ENCODE results near the gene GYG2.

The GYG2 gene

DNA sequence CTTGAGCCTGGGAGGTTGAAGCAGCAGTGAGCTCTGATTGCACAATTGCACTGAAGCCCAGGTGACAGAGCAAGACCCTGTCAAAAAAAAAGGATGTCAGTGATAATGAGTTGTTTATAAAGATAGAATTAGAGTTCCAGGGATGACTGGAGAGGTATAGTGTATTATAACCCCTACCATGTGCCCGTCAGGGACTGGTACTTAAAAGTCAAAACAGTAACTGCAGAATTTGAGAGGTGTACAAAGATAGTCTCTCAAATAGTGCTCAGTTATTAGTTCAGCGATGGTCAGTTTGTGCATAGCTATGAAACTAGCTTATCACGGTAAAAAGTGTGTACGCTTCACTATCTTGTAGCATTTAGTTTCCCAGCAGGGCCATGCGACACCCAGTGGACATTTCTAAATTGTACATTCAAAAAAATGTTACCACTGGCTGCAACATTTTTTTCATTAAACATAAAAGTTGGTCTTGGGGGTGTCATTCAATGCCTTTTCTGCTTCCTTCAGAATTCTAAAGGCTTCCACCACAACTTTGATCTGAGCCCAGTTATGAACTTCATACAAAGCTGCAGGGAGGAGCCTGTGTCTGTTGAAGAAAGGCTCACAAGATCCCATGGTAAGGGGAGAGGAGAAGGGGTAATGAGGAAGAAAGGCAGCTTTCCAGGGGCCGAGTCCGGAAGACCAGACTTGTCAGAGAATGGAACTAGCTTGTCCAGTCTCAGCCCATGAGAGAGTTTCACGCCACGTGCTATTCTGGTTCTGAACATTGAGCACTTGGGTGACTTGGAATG is 9.2 kb upstream of the GYG2 start:
- DNase-seq = no peak

DNA sequence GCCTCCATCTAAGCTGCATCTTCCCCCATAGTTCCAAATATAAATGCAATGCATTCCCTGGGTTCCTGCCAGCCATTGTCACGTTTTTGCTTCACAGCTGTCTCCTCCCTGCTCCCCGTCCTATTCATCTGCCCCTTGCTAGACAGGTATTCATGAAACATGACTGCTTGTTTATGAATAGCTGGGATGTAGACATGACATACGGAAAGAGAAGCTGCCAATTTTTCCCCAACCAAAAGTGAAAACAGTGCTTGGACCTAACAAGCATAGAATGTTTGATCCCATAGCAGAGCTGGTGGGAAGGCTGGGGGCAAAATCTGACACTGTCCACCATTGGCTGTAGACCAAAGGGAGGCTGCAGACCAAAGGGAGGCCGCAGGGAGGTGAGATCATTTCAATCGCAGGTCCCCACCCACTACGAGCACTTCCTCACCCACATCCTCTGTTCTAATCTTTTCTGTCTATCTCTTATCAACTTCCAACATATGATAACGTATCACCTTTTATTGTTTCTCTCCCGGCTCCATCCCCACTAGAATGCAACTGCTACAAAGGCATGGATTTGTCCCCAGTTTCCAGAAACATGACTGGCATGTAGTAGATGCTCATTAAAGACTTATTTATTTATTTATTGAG is 8.5 kb upstream of the GYG2 start:
- no peak for DNase-seq

DNA sequence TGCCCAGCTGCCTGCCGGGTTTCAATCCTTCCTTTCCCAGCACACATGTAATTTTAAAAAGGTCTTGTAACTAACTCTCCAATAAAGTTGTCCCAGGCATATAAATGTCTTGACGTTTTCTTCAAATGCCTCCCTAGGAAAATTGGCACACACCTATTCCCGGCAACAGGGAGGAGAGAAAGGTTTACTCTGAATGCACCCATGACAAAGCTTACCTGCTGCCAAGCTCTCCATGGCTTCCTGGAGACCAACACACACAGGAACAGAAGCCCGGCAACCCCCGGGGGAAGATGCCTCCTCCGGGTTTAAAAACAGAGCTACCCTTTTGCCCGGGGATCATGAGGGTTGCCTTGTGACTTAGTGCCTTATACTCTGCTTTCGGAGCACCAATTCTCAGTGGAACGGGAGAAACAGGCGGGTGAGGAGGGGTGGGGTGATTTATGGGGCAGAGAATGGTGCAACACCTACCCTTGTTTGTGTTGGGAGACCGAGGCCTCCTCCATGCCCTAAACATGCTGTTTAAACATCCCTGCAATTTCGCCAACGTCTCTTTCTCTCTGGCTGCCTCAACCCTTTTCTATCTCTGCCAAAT is 4.8 kb upstream of the GYG2 start:
- no peak for DNase-seq

DNA sequence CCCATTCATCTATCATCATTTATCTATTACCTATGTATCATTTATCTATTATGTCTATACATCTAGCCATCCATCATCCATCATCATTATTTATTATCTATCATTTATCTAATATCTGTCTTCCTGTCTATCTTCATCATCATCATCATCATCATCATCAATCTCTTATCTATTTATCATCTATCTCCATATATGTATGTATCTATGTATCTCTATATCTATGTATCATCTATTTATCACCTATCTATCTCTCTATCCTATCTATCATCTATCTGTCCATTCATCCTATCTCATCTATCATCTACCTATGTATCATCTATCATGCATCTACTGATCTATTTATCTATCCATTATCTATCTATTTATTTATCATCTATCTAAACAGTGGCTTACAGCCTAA is 3.8 kb upstream of the GYG2 start:
- DNase-seq = no peak

DNA sequence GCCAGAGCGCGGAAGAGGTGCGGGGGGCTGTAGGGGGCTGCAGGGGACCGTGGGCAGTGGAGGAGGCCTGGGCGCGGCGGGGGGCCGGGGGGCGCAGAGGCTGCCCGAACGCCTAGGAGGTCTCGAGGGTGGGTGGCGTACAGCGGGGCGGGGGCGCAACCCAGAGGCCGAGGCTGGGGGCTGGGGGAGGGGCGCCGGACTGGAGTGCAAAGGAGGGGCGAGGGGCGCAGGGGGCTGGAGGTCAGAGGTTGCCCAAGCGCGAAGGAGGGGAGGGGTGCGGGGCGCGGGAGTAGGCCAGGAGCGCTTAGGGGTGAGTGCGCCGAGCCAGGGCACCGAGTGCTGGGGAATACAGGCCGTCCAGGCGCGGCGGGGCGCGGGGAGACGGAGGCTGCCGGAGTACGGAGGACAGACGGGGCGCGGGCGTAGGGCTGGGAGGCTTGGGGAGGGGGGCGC is 255 bp downstream of the GYG2 start:
- no peak for DNase-seq

DNA sequence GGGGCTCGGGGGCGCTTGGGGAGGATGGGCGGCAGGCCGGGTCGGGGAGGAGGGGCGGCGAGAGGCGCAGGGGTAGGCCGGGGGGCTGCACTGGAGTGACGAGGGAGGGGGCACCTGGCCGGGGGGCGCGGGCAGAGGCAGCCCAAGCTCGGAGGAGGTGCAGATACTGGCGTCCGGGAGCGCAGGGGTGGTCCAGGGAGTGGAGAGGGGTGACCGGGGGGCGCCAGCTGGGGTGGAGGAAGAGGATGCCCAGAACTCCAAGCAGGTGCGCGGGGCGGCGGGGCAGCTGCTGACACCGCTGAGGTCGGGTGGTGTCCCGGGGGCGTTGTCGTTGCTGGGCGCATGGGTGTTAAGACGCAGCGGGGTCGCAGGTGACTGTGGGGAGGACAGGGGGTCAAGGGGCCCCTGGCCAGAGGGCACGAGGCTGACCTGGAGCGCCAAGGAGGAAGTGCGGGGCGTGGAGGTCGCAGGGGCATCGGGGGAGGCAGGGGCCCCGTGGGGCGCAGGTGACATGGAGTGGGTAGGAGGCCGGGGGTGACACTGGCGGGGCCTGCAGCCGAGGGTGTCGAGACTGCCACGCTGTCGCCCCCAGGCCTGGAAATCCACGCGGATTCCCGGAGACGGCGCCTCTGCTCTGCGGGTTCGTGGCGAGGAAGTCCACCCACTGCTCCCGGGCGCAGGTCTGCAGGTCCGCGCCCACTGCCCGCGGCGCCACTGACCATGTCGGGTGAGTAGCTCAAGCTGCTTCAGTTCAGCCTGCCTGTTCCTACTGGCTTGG is 928 bp downstream of the GYG2 start:
- no peak for DNase-seq

DNA sequence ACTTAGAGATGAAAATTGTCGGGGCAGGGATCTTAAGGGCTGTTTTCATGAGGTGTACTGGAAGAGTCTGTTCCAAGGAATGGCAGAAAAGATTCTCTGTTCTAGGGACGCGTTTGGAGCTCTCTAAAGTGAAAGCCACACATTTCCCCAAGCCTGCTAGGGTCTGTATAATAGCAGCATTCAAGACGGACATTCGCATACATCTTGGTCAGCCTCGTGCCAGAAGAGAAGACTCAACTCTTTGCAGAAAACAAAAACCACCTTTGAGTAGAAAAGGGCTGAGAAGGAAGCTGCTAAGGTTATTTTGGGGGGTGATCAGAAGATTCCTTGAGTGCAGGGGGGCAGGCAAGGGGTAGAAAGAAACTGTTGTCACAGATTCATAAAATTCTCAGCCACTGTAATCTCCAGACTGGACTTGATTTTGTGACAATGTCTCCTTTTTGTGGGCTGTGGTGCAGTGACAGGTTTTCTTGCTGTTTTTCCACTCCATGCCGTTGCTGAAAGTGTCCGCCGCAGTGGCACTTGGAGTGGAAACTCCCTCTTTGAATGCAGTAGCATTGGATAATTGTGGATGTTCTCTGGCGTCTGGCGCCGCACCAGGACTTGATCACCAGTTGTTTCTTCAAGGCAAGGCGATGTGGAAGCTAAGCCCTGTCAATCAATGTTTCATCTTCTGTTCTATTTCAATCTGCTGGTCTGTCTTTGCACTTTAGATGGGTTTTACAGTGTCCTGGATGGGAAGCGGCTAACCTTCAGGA is 2.9 kb downstream of the GYG2 start:
- DNase-seq = no peak

DNA sequence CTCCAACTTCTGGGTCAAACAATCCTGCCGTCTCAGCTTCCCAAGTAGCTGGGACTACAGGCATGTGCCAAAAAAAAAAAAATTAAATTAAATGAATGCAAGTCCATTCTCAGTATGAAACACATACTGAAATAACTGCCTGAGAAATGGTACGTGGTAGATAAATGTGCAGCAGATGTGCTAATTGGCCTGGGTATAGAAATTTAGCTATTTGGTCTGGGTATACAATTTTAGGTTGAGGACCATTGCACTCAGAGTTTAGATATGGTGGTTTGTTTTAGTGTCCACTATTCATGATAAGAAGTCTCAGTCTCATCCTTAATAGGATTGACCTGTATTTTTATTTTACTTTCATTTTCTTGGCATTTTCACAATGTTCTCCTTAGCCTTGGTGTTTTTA is 9.2 kb downstream of the GYG2 start:
- DNase-seq = no peak

DNA sequence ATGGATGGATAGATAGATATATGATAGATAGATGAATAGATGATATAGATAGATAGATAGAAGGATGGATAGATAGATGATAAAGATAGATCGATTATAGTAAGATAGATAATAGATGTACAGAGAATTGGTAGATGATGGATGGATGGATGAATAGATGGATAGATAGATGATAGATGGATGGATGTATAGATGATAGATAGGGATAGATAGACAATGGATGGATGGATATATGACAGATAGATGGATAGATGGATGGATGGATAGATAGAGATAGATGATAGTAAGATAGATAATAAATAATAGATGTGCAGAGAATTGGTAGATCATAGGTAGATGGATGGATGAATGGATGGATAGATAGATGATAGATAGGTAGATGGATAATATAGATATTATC is 12.2 kb downstream of the GYG2 start:
- DNase-seq = no peak

DNA sequence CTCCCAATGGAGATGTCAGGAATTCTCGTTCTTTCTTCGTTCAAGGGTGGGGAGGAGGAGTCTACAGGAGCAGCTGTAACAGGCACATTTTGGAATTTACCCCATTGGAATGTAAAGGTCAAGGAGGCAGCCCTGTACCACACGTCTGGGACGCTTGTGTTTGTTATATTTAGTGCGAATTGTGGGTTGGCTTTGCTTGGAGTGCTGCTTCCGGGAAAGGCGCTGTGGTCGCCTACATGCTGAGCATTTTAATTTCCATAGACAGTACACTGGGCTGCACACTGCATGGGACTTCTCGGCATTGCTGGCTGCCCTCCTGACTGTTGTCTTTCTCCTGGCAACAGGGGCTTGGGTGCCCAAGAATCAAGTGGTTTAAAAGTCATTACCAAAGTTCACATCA is 12.8 kb downstream of the GYG2 start:
- DNase-seq = no peak

DNA sequence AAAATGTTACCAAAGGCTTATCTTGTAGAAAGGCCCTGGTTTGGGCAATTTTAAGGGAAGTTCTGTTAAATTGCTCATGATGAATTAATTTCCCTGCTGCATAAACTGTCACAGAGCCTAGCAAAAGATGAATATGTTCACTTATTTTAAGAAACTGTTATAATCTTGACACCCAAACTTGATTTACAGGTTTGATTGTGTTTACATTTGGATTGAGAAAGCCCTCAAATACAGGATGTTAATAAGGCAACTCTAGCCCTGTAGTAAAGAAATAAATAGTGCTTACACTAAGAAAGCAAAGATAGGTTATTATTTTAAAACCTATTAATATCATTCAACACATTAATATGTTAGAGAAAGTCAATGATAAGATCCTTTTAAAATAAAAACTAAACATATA is 18.3 kb downstream of the GYG2 start:
- no peak for DNase-seq

DNA sequence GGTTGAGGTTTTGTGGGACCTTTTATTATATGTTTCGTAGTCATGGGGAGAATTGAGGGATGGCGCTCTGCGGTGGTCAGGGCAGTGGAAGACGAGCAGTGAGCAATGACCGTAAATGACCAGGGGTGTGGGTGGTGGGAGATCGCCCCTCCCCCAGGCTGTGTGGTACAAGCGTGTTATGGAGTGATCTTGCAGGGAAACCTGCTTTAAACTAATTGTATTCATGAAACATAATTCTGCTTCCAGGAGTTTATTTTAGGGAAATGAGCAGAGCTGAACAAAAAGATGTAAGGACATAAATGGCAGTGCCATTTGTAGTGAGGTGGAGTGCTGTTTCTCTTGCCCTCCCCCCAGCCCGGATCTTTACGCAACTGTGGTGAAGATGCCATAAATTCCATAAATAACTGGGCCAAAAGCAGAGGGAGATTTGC is 20.2 kb downstream of the GYG2 start:
- no peak for DNase-seq

DNA sequence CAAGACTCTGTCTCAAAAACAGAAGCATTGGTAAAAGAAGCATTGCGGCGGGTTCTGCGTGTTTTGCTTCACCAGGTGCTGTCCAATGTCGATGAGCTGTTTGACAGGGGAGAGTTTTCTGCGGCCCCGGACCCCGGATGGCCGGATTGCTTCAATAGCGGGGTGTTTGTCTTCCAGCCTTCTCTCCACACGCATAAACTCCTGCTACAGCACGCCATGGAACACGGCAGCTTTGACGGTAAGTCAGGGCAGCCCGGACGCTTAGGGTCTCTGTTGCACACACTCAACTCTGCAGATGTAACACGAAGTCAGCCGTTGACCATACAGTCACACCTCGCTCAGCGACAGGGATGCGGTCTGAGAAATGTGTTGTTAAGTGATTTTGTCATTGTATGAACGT is 26.2 kb downstream of the GYG2 start:
- no peak for DNase-seq

DNA sequence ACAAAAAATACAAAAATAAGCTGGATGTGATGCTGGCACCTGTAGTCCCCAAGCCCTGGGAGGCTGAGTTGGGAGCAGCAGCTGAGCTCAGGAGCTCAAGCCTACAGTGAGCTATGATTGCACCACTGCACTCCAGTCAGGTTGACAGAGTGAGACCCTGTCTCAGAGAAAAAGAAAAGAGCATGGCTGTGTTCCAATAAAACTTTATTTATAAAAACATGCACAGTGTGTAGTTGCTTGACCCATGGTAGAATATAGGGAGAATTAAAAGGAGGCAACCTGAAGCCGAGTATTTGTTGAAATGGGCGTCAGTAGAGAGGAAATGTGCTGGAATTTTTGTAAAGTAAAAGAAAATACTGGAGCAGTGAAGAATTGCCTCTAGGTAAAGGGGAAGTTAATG is 27.0 kb downstream of the GYG2 start:
- no peak for DNase-seq

DNA sequence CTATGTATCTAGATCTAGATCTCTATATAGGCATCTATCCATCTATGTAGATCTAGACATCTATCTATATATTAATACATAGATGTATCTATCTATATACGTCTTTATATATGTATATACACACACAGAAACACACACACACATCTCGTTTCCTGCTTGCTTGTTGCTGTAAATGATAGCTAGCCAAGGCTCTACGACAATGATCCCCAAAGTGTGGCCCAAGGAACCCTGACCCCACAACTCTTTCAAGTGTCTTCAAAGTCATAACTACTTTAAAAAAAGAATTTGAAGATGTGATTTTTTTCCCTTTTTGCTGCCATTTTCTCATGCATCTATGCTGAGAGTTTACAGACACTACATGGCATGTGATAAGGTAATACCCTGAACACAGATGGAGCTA is 28.8 kb downstream of the GYG2 start:
- no peak for DNase-seq

DNA sequence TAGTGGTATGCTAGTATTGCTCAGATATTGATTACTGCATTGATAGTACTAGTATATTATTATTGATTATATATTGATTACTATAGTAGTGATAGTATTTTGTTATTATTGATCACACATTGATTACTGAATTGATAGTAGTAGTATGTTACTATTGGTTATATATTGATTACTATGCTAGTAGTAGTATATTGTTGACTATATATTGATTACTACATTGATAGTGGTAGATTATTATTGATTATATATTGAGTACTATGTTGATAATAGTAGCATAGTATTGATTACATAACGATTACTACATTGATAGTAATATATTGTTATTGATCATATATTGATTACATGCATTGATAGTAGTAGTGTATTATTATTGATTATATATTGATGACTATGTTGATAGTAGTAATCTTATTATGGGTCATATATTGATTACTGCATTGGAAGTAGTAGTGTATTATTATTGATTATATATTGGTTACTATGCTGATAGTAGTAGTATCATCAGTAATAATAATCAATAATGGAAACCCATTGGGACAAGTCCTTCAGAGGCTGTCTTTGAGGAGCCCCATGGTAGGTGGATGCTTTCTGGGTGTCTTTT is 30.6 kb downstream of the GYG2 start:
- no peak for DNase-seq

DNA sequence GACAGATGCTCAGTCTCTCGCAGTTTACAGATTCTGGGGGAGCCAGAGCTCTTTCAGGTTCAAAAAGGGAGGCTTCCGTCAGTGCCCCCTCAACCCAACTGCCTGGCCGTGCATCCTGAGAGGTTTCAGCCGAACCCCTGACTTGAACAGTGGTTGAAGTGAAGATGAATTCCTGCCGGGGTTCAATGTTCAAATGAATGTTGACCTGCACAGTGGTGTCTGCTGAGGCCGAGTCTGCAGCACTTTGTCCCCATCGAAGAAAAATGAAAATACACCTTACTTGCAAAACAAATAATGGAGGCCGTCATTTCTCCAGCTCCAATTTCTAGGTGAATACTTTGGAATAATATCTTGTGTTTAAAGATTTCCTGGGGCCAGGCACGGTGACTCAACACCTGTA is 33.7 kb downstream of the GYG2 start:
- no peak for DNase-seq

DNA sequence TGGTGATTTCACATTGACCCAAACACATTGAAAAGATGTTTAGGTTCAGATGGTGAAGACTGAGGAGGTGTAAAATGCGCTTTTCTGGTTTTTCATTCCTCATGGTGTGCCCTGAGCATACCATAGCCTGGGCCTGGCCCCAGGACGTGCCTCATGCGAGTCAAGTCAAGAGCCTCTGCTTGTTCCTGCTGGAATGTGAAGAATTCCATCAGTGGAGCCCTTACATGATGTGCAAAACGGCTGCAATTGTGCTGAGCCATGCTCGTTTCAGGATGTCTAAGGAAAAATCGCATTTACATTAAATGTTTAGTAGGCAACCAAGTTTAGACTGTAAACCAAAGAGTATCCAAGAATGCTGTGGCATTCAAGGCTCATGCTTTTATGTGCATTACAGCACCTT is 34.9 kb downstream of the GYG2 start:
- DNase-seq = no peak

DNA sequence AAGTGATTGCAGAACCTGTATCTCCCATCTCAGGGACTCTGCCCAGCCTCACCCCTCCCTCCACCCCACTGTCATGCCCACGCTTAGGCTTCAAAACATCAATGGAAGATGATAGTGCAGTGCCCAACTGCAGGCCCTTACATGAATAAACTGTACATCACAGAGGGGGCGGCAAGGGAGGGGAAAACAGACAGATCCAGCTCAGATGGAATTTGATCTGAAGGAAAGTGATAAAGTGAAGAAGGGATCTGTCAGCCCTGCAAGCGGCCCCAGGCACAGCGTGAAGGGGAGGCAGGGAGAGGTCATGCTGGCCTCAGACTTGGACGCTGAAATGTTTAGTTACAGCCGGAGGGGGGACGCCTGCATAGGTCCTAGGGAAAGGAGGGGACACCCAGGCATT is 38.5 kb downstream of the GYG2 start:
- DNase-seq = no peak

DNA sequence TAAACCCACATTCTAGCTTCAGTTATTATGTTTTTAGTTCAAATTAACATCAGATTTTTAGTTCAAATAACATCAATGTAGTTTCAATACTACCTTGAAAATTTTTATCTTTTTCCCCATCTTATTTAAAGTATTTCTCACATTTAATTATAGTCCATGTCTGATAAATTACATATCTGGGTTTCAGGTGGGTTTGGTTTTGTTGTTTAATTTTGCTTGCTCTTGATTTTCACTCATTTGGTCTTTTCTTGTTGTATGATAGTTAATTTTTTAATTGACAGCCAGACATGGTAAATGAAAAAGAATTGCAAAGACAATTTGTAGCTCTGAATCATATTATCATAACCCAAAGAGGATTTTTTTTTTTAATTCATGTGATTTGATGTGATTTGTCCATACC is 41.9 kb downstream of the GYG2 start:
- no peak for DNase-seq

DNA sequence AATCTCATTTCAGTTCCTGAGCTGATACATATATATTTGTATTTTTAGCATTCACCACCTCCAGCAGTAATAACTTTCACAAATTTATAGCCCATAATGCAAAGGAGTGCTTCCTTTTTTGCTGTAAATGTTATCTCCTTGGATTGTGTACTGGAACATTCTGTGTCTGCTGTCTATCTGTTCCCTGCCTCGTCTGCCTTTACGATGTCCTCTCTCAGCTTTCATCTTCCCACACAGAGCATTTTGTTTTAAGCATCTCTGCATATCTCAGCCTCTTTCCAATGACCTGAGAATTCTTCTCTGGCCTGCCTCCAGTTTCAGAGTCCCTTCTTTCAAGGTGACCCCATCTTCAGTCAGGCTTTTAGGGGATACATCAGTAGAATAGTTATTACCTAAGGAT is 43.1 kb downstream of the GYG2 start:
- DNase-seq = no peak

DNA sequence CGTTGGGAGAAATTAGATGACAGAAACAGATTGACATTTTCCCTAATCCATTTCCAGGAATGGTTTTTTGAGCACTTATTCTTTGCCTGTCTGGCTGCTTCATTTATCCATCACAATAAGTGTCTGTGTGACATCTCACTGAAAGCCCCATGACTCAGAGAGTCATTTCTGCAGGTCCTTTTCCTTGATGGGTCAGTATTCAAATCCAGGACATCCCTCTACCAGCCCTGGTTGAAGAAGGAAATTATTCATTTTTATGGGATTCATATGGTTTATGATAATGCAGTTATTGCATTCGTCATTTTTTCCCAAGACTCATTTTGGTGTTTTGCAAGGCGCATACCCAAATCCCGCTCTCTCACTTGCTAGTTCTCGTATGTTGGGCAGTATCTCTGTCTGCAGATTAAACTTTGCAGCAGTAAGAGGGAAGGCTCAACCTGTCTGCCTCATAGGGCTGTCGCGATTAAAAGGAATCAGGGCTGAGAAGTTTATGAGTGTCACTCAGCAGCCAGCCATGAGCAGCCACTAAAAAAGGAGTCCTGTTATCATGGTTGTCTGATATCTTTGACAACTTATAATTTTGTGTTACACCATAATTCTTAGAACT is 44.0 kb downstream of the GYG2 start:
- DNase-seq = no peak
